H1 (cell line): ENCODE data around the gene EPB41L5. TPM values are rescaled to one million over a fixed set of nuclear protein-coding genes. Genes with fewer than 3 reads are reported as not detected.

Experiments
- CTCF ChIA-PET: fragments of 300-600 bp; sonication (Branson Sonifier 250); formaldehyde crosslinking; loops from one replicate; lab custom pipeline; 2021; ENCODE audit not compliant: partially characterized antibody; lab: Charles Lee
- POLR2A ChIA-PET: fragments of 300-600 bp; sonication (Branson Sonifier 250); formaldehyde crosslinking; loops from one replicate; lab custom pipeline; 2021; ENCODE audit warnings: inconsistent platforms; ENCODE audit not compliant: partially characterized antibody; lab: Charles Lee
- DNase-seq, 2 experiments: peaks; one replicate each; pipeline versions ENCODE4 v3.0.0 to v3.0.0-alpha.2; 2010 to 2022; ENCODE audit warnings: low spot score in 2 of 2, low read depth in 1 of 2, mixed read lengths in 1 of 2
- FAIRE-seq: peaks from 2 replicates; lab custom pipeline; 2011; peaks lifted over from hg19 to GRCh38; lab: Jason Lieb, UNC
- H2AFZ ChIP-seq: 2 replicates; pipeline ENCODE4 v1.8.1; 2012; ENCODE audit warnings: low read length, inconsistent platforms
- H2AK5ac ChIP-seq: 2 replicates; pipeline ENCODE4 v1.6.1; 2013; ENCODE audit warnings: low read depth, low read length
- H2BK120ac ChIP-seq: replicated peaks from 2 replicates; pipeline ENCODE3; 2013; ENCODE audit warnings: low read depth, low read length, inconsistent platforms
- H2BK12ac ChIP-seq: 2 replicates; pipeline ENCODE4 v1.6.1; 2013; ENCODE audit warnings: low read depth, low read length
- H2BK15ac ChIP-seq: 2 replicates; pipeline ENCODE4 v1.6.1; 2013; ENCODE audit warnings: low read length
- H2BK20ac ChIP-seq: 2 replicates; pipeline ENCODE4 v1.6.1; 2013; ENCODE audit warnings: low read length
- H2BK5ac ChIP-seq: 2 replicates; pipeline ENCODE4 v1.6.1; 2013; ENCODE audit warnings: low read depth, low read length
- H3K14ac ChIP-seq: 2 replicates; pipeline ENCODE4 v1.6.1; 2013; ENCODE audit warnings: inconsistent platforms; ENCODE audit not compliant: insufficient read length
- H3K18ac ChIP-seq: 2 replicates; pipeline ENCODE4 v1.6.1; 2013; ENCODE audit warnings: low read length; ENCODE audit errors: extremely low read depth
- H3K23ac ChIP-seq: 2 replicates; pipeline ENCODE4 v1.6.1; 2013; ENCODE audit warnings: inconsistent platforms; ENCODE audit not compliant: insufficient read length
- H3K23me2 ChIP-seq: 2 replicates; pipeline ENCODE4 v1.6.1; 2013; ENCODE audit warnings: low read depth, low read length
- H3K27ac ChIP-seq: 2 replicates; pipeline ENCODE4 v1.6.1; 2011; ENCODE audit warnings: low read depth, low read length, inconsistent platforms
- H3K27me3 ChIP-seq, 4 experiments: replicated peaks in 1 of 4; 1 replicate in 1 of 4; 2 replicates in 3 of 4; pipeline versions ENCODE4 v1.6.1 to v1.8.1; 2011 to 2013; ENCODE audit warnings: low read length in 3 of 4, mild to moderate bottlenecking in 3 of 4, inconsistent platforms in 2 of 4, mixed read lengths in 2 of 4, moderate library complexity in 1 of 4; ENCODE audit not compliant: control insufficient read depth in 3 of 4, insufficient read depth in 3 of 4; ENCODE audit errors: extremely low read depth in 1 of 4
- H3K36me3 ChIP-seq, 4 experiments: 2 replicates each; pipeline versions ENCODE4 v1.6.1 to v1.8.1; 2011 to 2013; ENCODE audit warnings: mild to moderate bottlenecking in 4 of 4, low read length in 3 of 4, moderate library complexity in 2 of 4, control low read depth in 1 of 4, inconsistent platforms in 1 of 4; ENCODE audit not compliant: insufficient read depth in 4 of 4, control insufficient read depth in 2 of 4
- H3K4ac ChIP-seq: replicated peaks from 2 replicates; pipeline ENCODE3; 2013; ENCODE audit warnings: low read length, low read depth, mixed read lengths, inconsistent platforms; ENCODE audit not compliant: insufficient read length
- H3K4me1 ChIP-seq, 4 experiments: replicated peaks in 1 of 4; 1 replicate in 1 of 4; 2 replicates in 3 of 4; pipeline versions ENCODE4 v1.6.1 to v1.8.1; 2011 to 2013; ENCODE audit warnings: low read length in 3 of 4, inconsistent platforms in 2 of 4, mixed read lengths in 1 of 4; ENCODE audit not compliant: insufficient read depth in 4 of 4, control insufficient read depth in 3 of 4
- H3K4me2 ChIP-seq, 2 experiments: 2 replicates each; pipeline versions ENCODE4 v1.6.1 to v1.8.1; 2011 to 2013; ENCODE audit warnings: low read depth in 2 of 2, low read length in 2 of 2, control low read depth in 1 of 2, inconsistent platforms in 1 of 2, mild to moderate bottlenecking in 1 of 2; ENCODE audit not compliant: insufficient read depth in 1 of 2
- H3K4me3 ChIP-seq, 4 experiments: fragments of 200-600, 300-600 bp in 1 of 4; sonication (generic), shearing (Covaris generic), sonication (Bioruptor Twin) in 1 of 4; 2 replicates each; pipeline versions ENCODE4 v1.5.1 to v1.8.1; 2011 to 2016; ENCODE audit warnings: low read length in 4 of 4, low read depth in 3 of 4, control low read depth in 2 of 4, inconsistent platforms in 2 of 4, mild to moderate bottlenecking in 2 of 4, mixed read lengths in 1 of 4, moderate library complexity in 1 of 4; ENCODE audit not compliant: insufficient read depth in 2 of 4; ENCODE audit errors: extremely low read depth in 1 of 4
- H3K56ac ChIP-seq: replicated peaks from 2 replicates; pipeline ENCODE3; 2013; ENCODE audit warnings: low read depth, mild to moderate bottlenecking, mixed read lengths, low read length, inconsistent platforms; ENCODE audit not compliant: insufficient read length
- H3K79me1 ChIP-seq: 2 replicates; pipeline ENCODE4 v1.6.1; 2013; ENCODE audit warnings: low read depth, low read length, control low read depth
- H3K79me2 ChIP-seq, 2 experiments: 2 replicates each; pipeline versions ENCODE4 v1.6.1 to v1.8.1; 2012 to 2013; ENCODE audit warnings: low read length in 2 of 2, mild to moderate bottlenecking in 2 of 2, inconsistent platforms in 1 of 2; ENCODE audit not compliant: insufficient read depth in 2 of 2, control insufficient read depth in 1 of 2
- H3K9ac ChIP-seq, 4 experiments: replicated peaks in 1 of 4; 1 replicate in 1 of 4; 2 replicates in 3 of 4; pipeline versions ENCODE4 v1.6.1 to v1.8.1; 2011 to 2013; ENCODE audit warnings: low read depth in 3 of 4, low read length in 3 of 4, control low read depth in 2 of 4, mild to moderate bottlenecking in 2 of 4, moderate library complexity in 2 of 4, inconsistent platforms in 1 of 4; ENCODE audit errors: extremely low read depth in 1 of 4
- H3K9me3 ChIP-seq, 2 experiments: 2 replicates each; pipeline versions ENCODE4 v1.6.1 to v1.8.1; 2012 to 2013; ENCODE audit warnings: mild to moderate bottlenecking in 2 of 2, moderate library complexity in 2 of 2, control low read depth in 1 of 2, inconsistent platforms in 1 of 2, low read depth in 1 of 2, low read length in 1 of 2, mixed read lengths in 1 of 2; ENCODE audit not compliant: insufficient read depth in 2 of 2
- H4K20me1 ChIP-seq, 2 experiments: replicated peaks in 1 of 2; 2 replicates each; pipeline versions ENCODE3 to v1.8.1; 2011 to 2013; ENCODE audit warnings: inconsistent platforms in 2 of 2, low read length in 2 of 2, mild to moderate bottlenecking in 1 of 2; ENCODE audit not compliant: insufficient read depth in 2 of 2, control insufficient read depth in 1 of 2
- H4K5ac ChIP-seq: 2 replicates; pipeline ENCODE4 v1.6.1; 2013; ENCODE audit warnings: low read length, low read depth, mixed read lengths, inconsistent platforms; ENCODE audit not compliant: insufficient read length
- H4K8ac ChIP-seq: 2 replicates; pipeline ENCODE4 v1.8.0; 2013; ENCODE audit warnings: mild to moderate bottlenecking, moderate library complexity, low read length, inconsistent platforms; ENCODE audit not compliant: insufficient read depth; ENCODE audit errors: extremely low read depth
- H4K91ac ChIP-seq: replicated peaks from 2 replicates; pipeline ENCODE3; 2013; ENCODE audit warnings: low read length, mixed read lengths, inconsistent platforms; ENCODE audit not compliant: insufficient read length
- ASH2L ChIP-seq: fragments of 200-600, 300-600 bp; sonication (generic); IDR thresholded peaks from one replicate; pipeline ENCODE4 v1.7.1; 2017; ENCODE audit warnings: low read length
- ATF3 ChIP-seq: IDR thresholded peaks from 2 replicates; pipeline ENCODE4 v1.6.1; 2011; ENCODE audit warnings: low read depth, mild to moderate bottlenecking, low read length; ENCODE audit not compliant: insufficient read depth
- BRCA1 ChIP-seq: IDR thresholded peaks from 2 replicates; pipeline ENCODE4 v1.6.1; 2012; ENCODE audit warnings: low read depth, low read length, improper control_type of control experiment
- CBX8 ChIP-seq: fragments of 300-800, 300-1000 bp; sonication (generic); IDR thresholded peaks from 2 replicates; pipeline ENCODE4 v1.7.1; 2016; ENCODE audit warnings: low read depth, low read length, borderline replicate concordance
- CTBP2 ChIP-seq: IDR thresholded peaks from 2 replicates; pipeline ENCODE4 v1.7.0; 2011; ENCODE audit warnings: borderline replicate concordance, mild to moderate bottlenecking, moderate library complexity, mixed read lengths, low read length; ENCODE audit not compliant: insufficient read depth, insufficient read length
- EZH2 ChIP-seq: fragments of 200-600 bp; sonication (generic); IDR thresholded peaks from 2 replicates; pipeline ENCODE4 v1.7.1; 2012; ENCODE audit warnings: low read depth, mild to moderate bottlenecking, moderate library complexity, low read length, inconsistent platforms; ENCODE audit not compliant: severe bottlenecking
- GABPA ChIP-seq: IDR thresholded peaks from 2 replicates; pipeline ENCODE4 v1.6.1; 2011; ENCODE audit warnings: mild to moderate bottlenecking, low read length, moderate library complexity, borderline replicate concordance; ENCODE audit not compliant: insufficient read depth
- GTF2F1 ChIP-seq: IDR thresholded peaks from 2 replicates; pipeline ENCODE4 v1.6.1; 2012; ENCODE audit warnings: low read depth, low read length, improper control_type of control experiment, borderline replicate concordance
- HDAC6 ChIP-seq: IDR thresholded peaks from one replicate; pipeline ENCODE4 v1.7.1; 2012; ENCODE audit warnings: low read depth, mild to moderate bottlenecking, inconsistent platforms, low read length, moderate library complexity
- JUN ChIP-seq: IDR thresholded peaks from 2 replicates; pipeline ENCODE4 v1.6.1; 2011; ENCODE audit warnings: low read depth, mild to moderate bottlenecking, improper control_type of control experiment, low read length
- RBBP5 ChIP-seq: IDR thresholded peaks from 2 replicates; pipeline ENCODE4 v1.7.1; 2012; ENCODE audit warnings: low read depth, mild to moderate bottlenecking, inconsistent platforms, low read length, moderate library complexity, borderline replicate concordance
- SP2 ChIP-seq: IDR thresholded peaks from 2 replicates; pipeline ENCODE4 v1.6.1; 2012; ENCODE audit warnings: mild to moderate bottlenecking, low read length, inconsistent platforms
- SUZ12 ChIP-seq: fragments of 200-600 bp; sonication (generic); IDR thresholded peaks from 2 replicates; pipeline ENCODE4 v1.6.1; 2012; ENCODE audit warnings: mild to moderate bottlenecking, inconsistent platforms, low read length, moderate library complexity, mixed read lengths
- TAF1 ChIP-seq: IDR thresholded peaks from 2 replicates; pipeline ENCODE4 v1.6.1; 2011; ENCODE audit warnings: mild to moderate bottlenecking, low read depth, low read length
- TEAD4 ChIP-seq: IDR thresholded peaks from 2 replicates; pipeline ENCODE4 v1.6.1; 2012; ENCODE audit warnings: low read depth, low read length, inconsistent platforms, mixed read lengths
- WGBS, 2 experiments: shearing (Covaris generic) in 1 of 2; methylation state at CpG; one replicate each; pipeline versions ENCODE4 v1.1.6 to v1.1.7; 2013 to 2015; ENCODE audit warnings: low lambda C conversion rate in 2 of 2, mixed read lengths in 2 of 2, inconsistent platforms in 1 of 2, low coverage in 1 of 2, missing lambda C conversion rate in 1 of 2; ENCODE audit not compliant: insufficient replicate concordance in 2 of 2, insufficient coverage in 1 of 2, insufficient read length in 1 of 2; ENCODE audit errors: extremely low coverage in 1 of 2, missing lambda C conversion rate in 1 of 2; 5-methylcytosine and 5-hydroxymethylcytosine counted together
- polyA plus RNA-seq, 7 experiments: library from polyadenylated mRNA; depleted of rRNA in 3 of 7; stranded (reverse) in 5 of 7; unstranded in 2 of 7; fragments of >200 nt in 5 of 7; fragments of 200-250 nt in 2 of 7; gene quantifications; 1 replicate in 5 of 7; 2 replicates in 1 of 7; 4 replicates in 1 of 7; pipeline versions ENCODE4 v1.2.1 to v1.2.3, GENCODE V29; 2011 to 2013; ENCODE audit warnings: missing spikeins in 2 of 7, mixed read lengths in 2 of 7
- total RNA-seq: library from RNA; stranded (reverse); fragmentation: NEBNext Ultra II Directional; extraction: Animal tissue kit (Norgen Biotek cat#: 25700); gene quantifications from 2 replicates; pipeline ENCODE4 v1.2.1, GENCODE V29; 2021

The EPB41L5 gene
- total and polyA plus RNA-seq, 2 of the 8 experiments (the other 6 are each of a cell fraction or from before 2014, with no cell fraction given), result 13.5 to 32.3 TPM

GRCh38 chr2:120100627-120101026 lies 87.8 kb downstream of the EPB41L5 start:
- H3K23ac ChIP-seq, result no peak overlapping the region
- H2BK15ac ChIP-seq, result no peak overlapping the region
- ChIA-PET POLR2A (no interaction called here), CTCF (no interaction called here)
- no peak overlapping the region for H3K14ac ChIP-seq
- no peak overlapping the region for H3K56ac ChIP-seq
- no peak overlapping the region for H2BK12ac ChIP-seq
- no peak overlapping the region for H3K27ac ChIP-seq
- H2BK20ac ChIP-seq, result no peak overlapping the region
- H3K9ac ChIP-seq, result no peak overlapping the region
- no peaks in the 10 kb centered on the region for H3K23me2 ChIP-seq
- no peak overlapping the region for H4K91ac ChIP-seq
- no peaks in the 10 kb centered on the region for H3K4me1 ChIP-seq
- H2BK120ac ChIP-seq, result no peak overlapping the region
- no peaks in the 10 kb centered on the region for H3K27me3 ChIP-seq
- no peak overlapping the region for H2BK5ac ChIP-seq
- DNase-seq (no peak), FAIRE-seq (no peak)
- no peaks in the 10 kb centered on the region for H4K20me1 ChIP-seq
- no peak overlapping the region for H4K8ac ChIP-seq
- H3K4ac ChIP-seq, result no peak overlapping the region
- H3K9me3 ChIP-seq, result no peaks in the 10 kb centered on the region
- WGBS, 2 experiments, result 87% methylated on average over 1 of the region's 1 CpG; no CpG with 5 or more reads in 1 of the 2 experiments
- no peak overlapping the region for H2AFZ ChIP-seq
- H4K5ac ChIP-seq, result no peak overlapping the region
- H3K79me2 ChIP-seq, result no peaks in the 10 kb centered on the region
- no peak overlapping the region for H2AK5ac ChIP-seq
- no peak overlapping the region for H3K18ac ChIP-seq
- no peaks in the 10 kb centered on the region for H3K79me1 ChIP-seq
- H3K36me3 ChIP-seq, result peaks cover 0 to 18% (median under 1%) of the 10 kb centered on the region in 4 experiments; a peak in 3 of 8 replicates
- H3K4me2 ChIP-seq, result no peak overlapping the region
- no peak overlapping the region for H3K4me3 ChIP-seq
- TF ChIP-seq TEAD4 (no peak), SUZ12 (no peak), ASH2L (no peak), JUN (no peak), GTF2F1 (no peak), GABPA (no peak), SP2 (no peak), HDAC6 (no peak), ATF3 (no peak), EZH2 (no peak), CBX8 (no peak), RBBP5 (no peak), BRCA1 (no peak), TAF1 (no peak), CTBP2 (no peak)
